Trophoblast cell (in vitro differentiated cells and primary cell): ENCODE results near the gene LSM6.

ENCODE experiments used
- DNase-seq, 2 donors: peaks; one replicate each; pipeline ENCODE4 v3.0.0-alpha.2; 2016
- H2AFZ ChIP-seq: 2 replicates; pipeline ENCODE4 v1.6.1; 2013; ENCODE audit warnings: low read length, moderate library complexity, mild to moderate bottlenecking; ENCODE audit not compliant: insufficient read depth, poor library complexity
- H2AK5ac ChIP-seq: 2 replicates; pipeline ENCODE4 v1.6.1; 2013; ENCODE audit warnings: mild to moderate bottlenecking, low read length
- H2BK120ac ChIP-seq: 2 replicates; pipeline ENCODE4 v1.6.1; 2013; ENCODE audit warnings: low read length, mild to moderate bottlenecking, moderate library complexity; ENCODE audit not compliant: insufficient read depth, poor library complexity
- H2BK12ac ChIP-seq: 2 replicates; pipeline ENCODE4 v1.6.1; 2013; ENCODE audit warnings: mild to moderate bottlenecking, low read length, moderate library complexity
- H2BK5ac ChIP-seq: 2 replicates; pipeline ENCODE4 v1.6.1; 2013; ENCODE audit warnings: low read length, low read depth, moderate library complexity, mild to moderate bottlenecking; ENCODE audit not compliant: poor library complexity
- H3K14ac ChIP-seq: 2 replicates; pipeline ENCODE4 v1.6.1; 2013; ENCODE audit warnings: mild to moderate bottlenecking, low read length
- H3K18ac ChIP-seq: 2 replicates; pipeline ENCODE4 v1.6.1; 2013; ENCODE audit warnings: mild to moderate bottlenecking, low read length
- H3K23ac ChIP-seq: 2 replicates; pipeline ENCODE4 v1.6.1; 2013; ENCODE audit warnings: low read length
- H3K27ac ChIP-seq: 2 replicates; pipeline ENCODE4 v1.5.1; 2013; ENCODE audit warnings: low read depth, mild to moderate bottlenecking, inconsistent platforms, low read length, moderate library complexity
- H3K27me3 ChIP-seq: 2 replicates; pipeline ENCODE4 v1.6.1; 2013; ENCODE audit warnings: inconsistent platforms, mild to moderate bottlenecking, low read length, moderate library complexity; ENCODE audit not compliant: insufficient read depth
- H3K36me3 ChIP-seq, 2 experiments: 1 replicate in 1 of 2; 2 replicates in 1 of 2; pipeline ENCODE4 v1.6.1; 2013; ENCODE audit warnings: low read length in 2 of 2, mild to moderate bottlenecking in 2 of 2, moderate library complexity in 1 of 2; ENCODE audit not compliant: insufficient read depth in 2 of 2, control insufficient read depth in 1 of 2
- H3K4ac ChIP-seq: 2 replicates; pipeline ENCODE4 v1.6.1; 2013; ENCODE audit warnings: low read depth, mild to moderate bottlenecking, low read length, moderate library complexity
- H3K4me1 ChIP-seq, 2 experiments: 1 replicate in 1 of 2; 2 replicates in 1 of 2; pipeline ENCODE4 v1.6.1; 2013; ENCODE audit warnings: low read length in 2 of 2, mild to moderate bottlenecking in 2 of 2, moderate library complexity in 1 of 2; ENCODE audit not compliant: insufficient read depth in 2 of 2, control insufficient read depth in 1 of 2
- H3K4me2 ChIP-seq: 2 replicates; pipeline ENCODE4 v1.6.1; 2013; ENCODE audit warnings: inconsistent platforms, mild to moderate bottlenecking, low read length, moderate library complexity
- H3K4me3 ChIP-seq: 2 replicates; pipeline ENCODE4 v1.5.1; 2013; ENCODE audit warnings: mild to moderate bottlenecking, low read depth, low read length, inconsistent platforms
- H3K79me1 ChIP-seq: one replicate; pipeline ENCODE4 v1.6.1; 2013; ENCODE audit warnings: low read length
- H3K79me2 ChIP-seq: 2 replicates; pipeline ENCODE4 v1.6.1; 2013; ENCODE audit warnings: low read length, mild to moderate bottlenecking; ENCODE audit not compliant: control insufficient read depth, insufficient read depth, poor library complexity
- H3K9ac ChIP-seq: 2 replicates; pipeline ENCODE4 v1.6.1; 2013; ENCODE audit warnings: mild to moderate bottlenecking, low read length
- H3K9me3 ChIP-seq: 2 replicates; pipeline ENCODE4 v1.6.1; 2013; ENCODE audit warnings: low read depth, mild to moderate bottlenecking, control low read depth, inconsistent platforms, low read length; ENCODE audit not compliant: insufficient read depth
- H4K12ac ChIP-seq: 2 replicates; pipeline ENCODE4 v1.6.1; 2013; ENCODE audit warnings: low read depth, mild to moderate bottlenecking, low read length, moderate library complexity
- H4K8ac ChIP-seq: 2 replicates; pipeline ENCODE4 v1.6.1; 2013; ENCODE audit warnings: low read depth, mild to moderate bottlenecking, low read length, moderate library complexity
- H4K91ac ChIP-seq: one replicate; pipeline ENCODE4 v1.6.1; 2013; ENCODE audit warnings: low read depth, mild to moderate bottlenecking, low read length, moderate library complexity
- WGBS: extraction: QIAGEN DNeasy Blood & Tissue Kit; methylation state at CpG from one replicate; pipeline ENCODE4 v1.1.7; 2013; ENCODE audit warnings: missing lambda C conversion rate; ENCODE audit not compliant: insufficient read length, insufficient coverage; ENCODE audit errors: extremely low coverage; 5-methylcytosine and 5-hydroxymethylcytosine counted together

LSM6 gene

DNA sequence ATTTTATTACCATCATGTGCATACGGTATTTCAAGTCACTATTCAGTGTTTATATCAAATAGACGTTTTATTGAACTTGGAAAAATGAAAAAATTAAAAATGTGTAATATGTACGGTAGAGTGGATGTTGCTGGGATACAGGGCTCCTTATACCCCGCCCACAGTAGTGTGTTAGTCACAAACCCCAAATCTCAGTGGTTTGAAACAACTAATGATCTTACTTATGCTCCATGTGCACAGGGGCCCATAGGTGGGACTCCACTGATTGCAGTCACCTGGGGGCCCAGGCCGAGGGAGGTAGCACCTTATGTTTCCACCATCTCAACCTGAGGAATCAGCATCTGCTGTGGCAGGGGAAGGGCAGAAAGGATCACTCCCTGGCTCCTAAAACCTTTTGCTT lies 18.1 kb downstream of the LSM6 start:
- Histone ChIP-seq H3K4me1 (peaks cover 0 to 2% of the 10 kb centered on the region in 2 experiments), H3K27ac (no peak overlapping the region), H2AFZ (no peak overlapping the region), H3K79me2 (no peaks in the 10 kb centered on the region), H2BK12ac (no peak overlapping the region), H3K23ac (no peak overlapping the region), H3K9ac (no peak overlapping the region), H3K36me3 (peaks cover 2 to 13% of the 10 kb centered on the region in 2 experiments), H3K4ac (no peak overlapping the region), H3K4me2 (no peak overlapping the region), H2BK5ac (no peak overlapping the region), H3K79me1 (no peaks in the 10 kb centered on the region), H3K4me3 (no peak overlapping the region), H4K12ac (no peak overlapping the region), H3K27me3 (no peaks in the 10 kb centered on the region), H3K18ac (no peak overlapping the region), H4K91ac (no peak overlapping the region), H2BK120ac (no peak overlapping the region), H2AK5ac (no peak overlapping the region), H4K8ac (no peak overlapping the region), H3K9me3 (no peaks in the 10 kb centered on the region), H3K14ac (no peak overlapping the region)
- no peak for DNase-seq
- 100% methylated on average over 1 of the region's 5 CpGs for WGBS

- Histone ChIP-seq H4K12ac (no peak overlapping the region), H3K4me1 (peaks cover 0 to 2% of the 10 kb centered on the region in 2 experiments), H2AK5ac (no peak overlapping the region), H3K4me2 (no peak overlapping the region), H3K14ac (no peak overlapping the region), H4K91ac (no peak overlapping the region), H3K4ac (no peak overlapping the region), H2AFZ (no peak overlapping the region), H3K18ac (no peak overlapping the region), H3K27me3 (no peaks in the 10 kb centered on the region), H3K9me3 (no peaks in the 10 kb centered on the region), H3K79me1 (no peaks in the 10 kb centered on the region), H3K36me3 (peaks cover 0 to 10% of the 10 kb centered on the region in 2 experiments), H3K27ac (no peak overlapping the region), H2BK12ac (no peak overlapping the region), H4K8ac (no peak overlapping the region), H3K9ac (no peak overlapping the region), H3K79me2 (no peaks in the 10 kb centered on the region), H2BK5ac (no peak overlapping the region), H3K4me3 (no peak overlapping the region), H3K23ac (no peak overlapping the region), H2BK120ac (no peak overlapping the region)
- no peak for DNase-seq
Measured at GRCh38 chr4:146194212-146194611, 18.7 kb downstream of the LSM6 start.

DNA sequence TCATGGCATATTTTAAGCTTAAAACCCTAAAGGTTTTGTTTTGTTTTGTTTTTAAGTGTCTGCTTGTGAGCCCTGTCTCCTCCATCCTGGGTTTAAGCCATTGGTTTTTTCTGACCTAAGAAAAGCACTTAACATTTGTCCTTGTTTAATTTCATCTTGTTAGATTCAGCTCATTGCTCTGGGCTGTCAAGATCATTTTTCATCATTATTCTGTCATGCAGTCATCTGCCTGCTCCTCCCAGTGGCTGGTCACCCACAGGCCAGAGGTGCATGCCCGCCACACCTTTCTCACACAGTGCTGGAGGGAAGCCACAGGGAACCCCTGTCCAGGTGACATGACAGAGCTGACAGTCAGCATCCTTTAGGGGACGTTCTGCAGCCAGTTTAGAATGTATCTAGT lies 27.1 kb downstream of the LSM6 start:
- H4K8ac ChIP-seq = no peak overlapping the region
- no peak overlapping the region for H4K12ac ChIP-seq
- no peak overlapping the region for H3K14ac ChIP-seq
- no peak overlapping the region for H3K4me2 ChIP-seq
- no peak overlapping the region for H3K4ac ChIP-seq
- no peaks in the 10 kb centered on the region for H3K79me1 ChIP-seq
- no peak overlapping the region for H2AFZ ChIP-seq
- no peak overlapping the region for H2BK12ac ChIP-seq
- H3K4me3 ChIP-seq = no peak overlapping the region
- no peaks in the 10 kb centered on the region for H3K4me1 ChIP-seq
- H2BK5ac ChIP-seq = no peak overlapping the region
- no peak overlapping the region for H3K23ac ChIP-seq
- H2AK5ac ChIP-seq = no peak overlapping the region
- H3K79me2 ChIP-seq = peaks cover 1% of the 10 kb centered on the region
- no CpG with 5 or more reads among the region's 2 CpGs for WGBS
- no peaks in the 10 kb centered on the region for H3K9me3 ChIP-seq
- no peak overlapping the region for H2BK120ac ChIP-seq
- H3K9ac ChIP-seq = no peak overlapping the region
- H3K27me3 ChIP-seq = no peaks in the 10 kb centered on the region
- no peak for DNase-seq
- no peak overlapping the region for H4K91ac ChIP-seq
- H3K27ac ChIP-seq = no peak overlapping the region
- no peak overlapping the region for H3K18ac ChIP-seq
- no peaks in the 10 kb centered on the region for H3K36me3 ChIP-seq

DNA sequence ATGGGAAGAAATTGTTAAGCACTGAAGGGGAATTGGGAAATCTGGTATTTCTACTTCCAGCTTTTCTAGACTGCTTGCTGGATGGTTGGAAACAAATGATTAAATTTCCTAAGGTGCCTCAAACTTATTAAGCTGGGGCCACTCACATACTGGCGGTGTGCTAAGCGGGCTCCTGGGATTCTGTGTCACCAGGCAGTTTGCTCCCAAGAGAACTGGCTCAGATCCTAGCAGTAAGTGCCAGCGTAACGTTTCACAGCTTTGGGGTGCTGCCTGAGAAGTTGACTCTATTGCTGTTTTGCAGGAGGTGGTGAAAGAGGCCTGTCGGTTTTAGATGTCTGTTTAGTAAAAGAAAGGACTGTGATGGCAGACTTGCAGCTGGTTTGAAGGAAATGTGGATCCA lies 31.9 kb downstream of the LSM6 start:
- H3K79me2 ChIP-seq = peaks cover 1% of the 10 kb centered on the region
- no peaks in the 10 kb centered on the region for H3K9me3 ChIP-seq
- H2BK5ac ChIP-seq = no peak overlapping the region
- no peak overlapping the region for H4K91ac ChIP-seq
- no peak overlapping the region for H3K4me2 ChIP-seq
- no peak overlapping the region for H3K4me3 ChIP-seq
- no peak overlapping the region for H3K27ac ChIP-seq
- no peaks in the 10 kb centered on the region for H3K36me3 ChIP-seq
- H3K9ac ChIP-seq = no peak overlapping the region
- H3K79me1 ChIP-seq = peaks cover 2% of the 10 kb centered on the region
- WGBS = no CpG with 5 or more reads among the region's 5 CpGs
- H3K4ac ChIP-seq = no peak overlapping the region
- H3K18ac ChIP-seq = no peak overlapping the region
- H4K12ac ChIP-seq = no peak overlapping the region
- DNase-seq = no peak
- no peak overlapping the region for H2AK5ac ChIP-seq
- no peaks in the 10 kb centered on the region for H3K27me3 ChIP-seq
- no peak overlapping the region for H3K23ac ChIP-seq
- H3K14ac ChIP-seq = no peak overlapping the region
- no peak overlapping the region for H2BK12ac ChIP-seq
- no peak overlapping the region for H4K8ac ChIP-seq
- H3K4me1 ChIP-seq = no peaks in the 10 kb centered on the region
- H2BK120ac ChIP-seq = no peak overlapping the region
- no peak overlapping the region for H2AFZ ChIP-seq
